ENCODE results near the gene ZFPL1.

The ZFPL1 gene

GRCh38 chr11:65130631-65131416 is 46.8 kb downstream of the ZFPL1 start:
- DNase-seq (ENCODE audit: low read depth): no peak

- no peak for DNase-seq (ENCODE audit: low read depth)
These were observed 47.4 kb downstream of the ZFPL1 start for GRCh38 chr11:65131417-65131776.

- no peak for DNase-seq (ENCODE audit: low read depth)
These were observed 47.8 kb downstream of the ZFPL1 start for GRCh38 chr11:65131895-65132237.

GRCh38 chr11:65132238-65132987 is 48.4 kb downstream of the ZFPL1 start:
- no peak for DNase-seq (ENCODE audit: low read depth)

GRCh38 chr11:65132988-65133700 is 49.1 kb downstream of the ZFPL1 start:
- DNase-seq (ENCODE audit: low read depth): peak; percentile 39

GRCh38 chr11:65133724-65134123 is 49.7 kb downstream of the ZFPL1 start:
- DNase-seq (ENCODE audit: low read depth): no peak

GRCh38 chr11:65134240-65134951 is 50.4 kb downstream of the ZFPL1 start, which contains the start of gene SYVN1:
TSS of gene SYVN1 (minus strand) at chr11:65134519. CDS start at chr11:65133601, 918 bp downstream.
- DNase-seq (ENCODE audit: low read depth): peak; percentile 88

GRCh38 chr11:65134952-65135632 is 51.1 kb downstream of the ZFPL1 start:
- DNase-seq (ENCODE audit: low read depth): peak; percentile 77

GRCh38 chr11:65135633-65136145 is 51.7 kb downstream of the ZFPL1 start:
- DNase-seq (ENCODE audit: low read depth): no peak

GRCh38 chr11:65136515-65137096 is 52.6 kb downstream of the ZFPL1 start:
- DNase-seq (ENCODE audit: low read depth): no peak
